Measurements from ENCODE around the gene TIMP1.

GRCh38 chrX:47563801-47564315 lies 18.4 kb upstream of the TIMP1 start:
- TF ChIP-seq, protein P1, sequence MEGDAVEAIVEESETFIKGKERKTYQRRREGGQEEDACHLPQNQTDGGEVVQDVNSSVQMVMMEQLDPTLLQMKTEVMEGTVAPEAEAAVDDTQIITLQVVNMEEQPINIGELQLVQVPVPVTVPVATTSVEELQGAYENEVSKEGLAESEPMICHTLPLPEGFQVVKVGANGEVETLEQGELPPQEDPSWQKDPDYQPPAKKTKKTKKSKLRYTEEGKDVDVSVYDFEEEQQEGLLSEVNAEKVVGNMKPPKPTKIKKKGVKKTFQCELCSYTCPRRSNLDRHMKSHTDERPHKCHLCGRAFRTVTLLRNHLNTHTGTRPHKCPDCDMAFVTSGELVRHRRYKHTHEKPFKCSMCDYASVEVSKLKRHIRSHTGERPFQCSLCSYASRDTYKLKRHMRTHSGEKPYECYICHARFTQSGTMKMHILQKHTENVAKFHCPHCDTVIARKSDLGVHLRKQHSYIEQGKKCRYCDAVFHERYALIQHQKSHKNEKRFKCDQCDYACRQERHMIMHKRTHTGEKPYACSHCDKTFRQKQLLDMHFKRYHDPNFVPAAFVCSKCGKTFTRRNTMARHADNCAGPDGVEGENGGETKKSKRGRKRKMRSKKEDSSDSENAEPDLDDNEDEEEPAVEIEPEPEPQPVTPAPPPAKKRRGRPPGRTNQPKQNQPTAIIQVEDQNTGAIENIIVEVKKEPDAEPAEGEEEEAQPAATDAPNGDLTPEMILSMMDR (IDR thresholded peaks at IDR 0.05): no peak
- no peak for TF ChIP-seq POLR2A (IDR thresholded peaks at IDR 0.05)

Measured in testis (tissue), 2 donors.